ENCODE results near the gene DCN. TPM values are rescaled to one million over a fixed set of nuclear protein-coding genes. Genes with fewer than 3 reads are reported as not detected.

Gene DCN
- not detected for polyA plus RNA-seq (2012; ENCODE audit: missing spikeins)

- DNase-seq (ENCODE audit: insufficient read length) (no peak), FAIRE-seq (no peak)
- no peak for TF ChIP-seq POLR2AphosphoS5 (IDR thresholded peaks at IDR 0.05; ENCODE audit: low read depth, low read length)
- no peak for TF ChIP-seq TAF1 (IDR thresholded peaks at IDR 0.05; ENCODE audit: borderline replicate concordance, low read depth, low read length)
- TF ChIP-seq POLR2A (IDR thresholded peaks at IDR 0.05; ENCODE audit: low read depth, low read length): no peak
Observed at GRCh38 chr12:91182636-91183455, at the start of gene DCN. DCN (minus strand) TSS chr12:91182817; CDS start chr12:91178552, 4,265 bp downstream.

GRCh38 chr12:91230841-91231240, 48.2 kb upstream of the DCN start:
- TF ChIP-seq POLR2A (IDR thresholded peaks at IDR 0.05; ENCODE audit: low read depth, low read length) (no peak), TAF1 (IDR thresholded peaks at IDR 0.05; ENCODE audit: borderline replicate concordance, low read depth, low read length) (no peak), POLR2AphosphoS5 (IDR thresholded peaks at IDR 0.05; ENCODE audit: low read depth, low read length) (no peak)
- DNase-seq (ENCODE audit: insufficient read length) (no peak), FAIRE-seq (no peak)

- FAIRE-seq: no peak
- DNase-seq (ENCODE audit: insufficient read length): no peak
- TF ChIP-seq POLR2A (IDR thresholded peaks at IDR 0.05; ENCODE audit: low read depth, low read length) (no peak), POLR2AphosphoS5 (IDR thresholded peaks at IDR 0.05; ENCODE audit: low read depth, low read length) (no peak), TAF1 (IDR thresholded peaks at IDR 0.05; ENCODE audit: borderline replicate concordance, low read depth, low read length) (no peak)
Observed at GRCh38 chr12:91226951-91227350, 44.3 kb upstream of the DCN start.

DNA sequence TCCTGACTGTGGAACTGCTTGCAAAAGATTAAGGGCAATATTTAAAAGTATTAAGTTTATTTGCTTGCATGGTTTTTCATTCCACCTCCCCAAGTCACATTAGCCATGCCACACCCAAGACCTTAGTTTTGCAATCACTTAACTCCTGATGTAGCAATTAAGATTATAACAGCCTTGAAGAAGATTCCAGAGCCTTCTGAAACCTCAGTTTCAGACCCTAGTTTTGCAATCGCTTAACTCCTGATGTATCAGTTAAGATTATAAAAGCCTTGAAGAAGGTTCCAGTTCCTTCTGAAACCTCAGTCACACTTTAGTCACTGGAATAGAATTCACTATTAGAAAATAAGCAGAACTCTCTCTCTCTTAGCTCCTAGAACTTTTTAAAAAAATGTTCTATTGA, 42.7 kb upstream of the DCN start:
- no peak for DNase-seq (ENCODE audit: insufficient read length)
- TF ChIP-seq TAF1 (IDR thresholded peaks at IDR 0.05; ENCODE audit: borderline replicate concordance, low read depth, low read length) (no peak), POLR2AphosphoS5 (IDR thresholded peaks at IDR 0.05; ENCODE audit: low read depth, low read length) (no peak), POLR2A (IDR thresholded peaks at IDR 0.05; ENCODE audit: low read depth, low read length) (no peak)
- FAIRE-seq: no peak

- DNase-seq (ENCODE audit: insufficient read length) (no peak), FAIRE-seq (no peak)
- TF ChIP-seq POLR2AphosphoS5 (IDR thresholded peaks at IDR 0.05; ENCODE audit: low read depth, low read length): no peak
- TF ChIP-seq TAF1 (IDR thresholded peaks at IDR 0.05; ENCODE audit: borderline replicate concordance, low read depth, low read length): no peak
- no peak for TF ChIP-seq POLR2A (IDR thresholded peaks at IDR 0.05; ENCODE audit: low read depth, low read length)
Observed at GRCh38 chr12:91224401-91224800, 41.8 kb upstream of the DCN start.

DNA sequence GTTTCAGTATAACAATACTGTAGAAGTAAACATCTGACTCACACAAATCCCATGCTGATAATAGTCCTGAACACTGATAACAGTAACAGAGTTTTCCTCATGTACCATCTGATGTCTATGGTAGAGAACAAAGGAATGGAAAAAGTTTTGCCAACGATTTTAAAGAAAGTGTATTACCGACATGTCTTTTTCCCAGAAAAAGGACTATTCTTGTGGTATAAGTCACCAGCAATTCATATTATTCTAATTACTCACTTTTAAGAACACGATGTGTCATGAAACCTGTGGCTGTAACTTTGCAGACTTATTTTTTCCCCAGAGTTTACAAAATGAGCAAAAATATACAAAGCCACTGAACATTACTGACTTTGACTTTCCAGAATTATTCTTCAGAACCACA, 40.1 kb upstream of the DCN start:
- TF ChIP-seq POLR2A (IDR thresholded peaks at IDR 0.05; ENCODE audit: low read depth, low read length): no peak
- no peak for TF ChIP-seq TAF1 (IDR thresholded peaks at IDR 0.05; ENCODE audit: borderline replicate concordance, low read depth, low read length)
- TF ChIP-seq POLR2AphosphoS5 (IDR thresholded peaks at IDR 0.05; ENCODE audit: low read depth, low read length): no peak
- no peak for FAIRE-seq
- no peak for DNase-seq (ENCODE audit: insufficient read length)

- DNase-seq (ENCODE audit: insufficient read length) (no peak), FAIRE-seq (no peak)
- TF ChIP-seq TAF1 (IDR thresholded peaks at IDR 0.05; ENCODE audit: borderline replicate concordance, low read depth, low read length): no peak
- no peak for TF ChIP-seq POLR2AphosphoS5 (IDR thresholded peaks at IDR 0.05; ENCODE audit: low read depth, low read length)
- no peak for TF ChIP-seq POLR2A (IDR thresholded peaks at IDR 0.05; ENCODE audit: low read depth, low read length)
Observed at GRCh38 chr12:91219919-91220318, 37.3 kb upstream of the DCN start.

DNA sequence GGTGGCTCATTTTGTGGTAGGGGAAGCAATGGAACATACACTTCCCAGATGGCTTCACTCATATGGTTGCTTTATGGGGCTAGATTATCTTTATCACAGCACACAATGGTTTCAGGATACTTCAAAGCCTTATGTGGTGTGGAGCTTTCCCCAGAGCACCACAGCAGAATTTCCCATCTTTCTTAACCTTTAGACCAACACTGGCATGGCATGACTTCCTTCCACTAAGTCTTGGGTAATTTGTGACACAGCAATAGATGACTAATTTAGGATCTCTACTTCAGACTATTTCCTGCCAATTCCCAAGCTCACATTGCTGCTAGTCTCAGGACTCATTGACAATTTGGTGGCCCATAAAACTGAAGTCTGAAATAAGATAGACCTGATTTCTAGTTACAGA, 36.9 kb upstream of the DCN start:
- no peak for TF ChIP-seq TAF1 (IDR thresholded peaks at IDR 0.05; ENCODE audit: borderline replicate concordance, low read depth, low read length)
- FAIRE-seq (no peak), DNase-seq (ENCODE audit: insufficient read length) (no peak)

- TF ChIP-seq TAF1 (IDR thresholded peaks at IDR 0.05; ENCODE audit: borderline replicate concordance, low read depth, low read length) (no peak), POLR2AphosphoS5 (IDR thresholded peaks at IDR 0.05; ENCODE audit: low read depth, low read length) (no peak)
- FAIRE-seq: no peak
Observed at GRCh38 chr12:91216871-91217270, 34.3 kb upstream of the DCN start.

GRCh38 chr12:91215940-91216454, 33.4 kb upstream of the DCN start:
- DNase-seq (ENCODE audit: insufficient read length): no peak
- TF ChIP-seq POLR2A (IDR thresholded peaks at IDR 0.05; ENCODE audit: low read depth, low read length): no peak
- FAIRE-seq: no peak

More at GRCh38 chr12:91216871-91217270, 34.3 kb upstream of the DCN start:
- no peak for DNase-seq (ENCODE audit: insufficient read length)

DNA sequence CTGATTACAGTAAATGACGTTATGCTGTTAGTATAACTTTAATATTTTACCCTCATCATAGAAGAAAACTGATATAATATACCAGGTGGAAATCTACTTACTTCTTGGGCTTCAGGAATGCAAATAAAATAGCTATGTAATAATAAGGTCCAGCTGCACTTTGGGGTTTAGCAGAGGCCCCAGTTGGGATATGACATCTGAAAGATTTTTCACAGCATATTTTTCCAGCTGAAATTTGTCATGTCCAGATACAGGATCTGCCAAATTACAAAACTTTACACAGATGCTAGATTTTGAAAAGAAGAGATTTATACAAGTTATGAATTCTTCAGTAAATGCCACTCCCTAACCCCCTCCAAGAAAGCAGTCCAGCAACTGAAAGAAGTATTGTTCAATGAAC, 29.2 kb upstream of the DCN start:
- no peak for FAIRE-seq
- no peak for DNase-seq (ENCODE audit: insufficient read length)
- no peak for TF ChIP-seq TAF1 (IDR thresholded peaks at IDR 0.05; ENCODE audit: borderline replicate concordance, low read depth, low read length)
- no peak for TF ChIP-seq POLR2A (IDR thresholded peaks at IDR 0.05; ENCODE audit: low read depth, low read length)
- no peak for TF ChIP-seq POLR2AphosphoS5 (IDR thresholded peaks at IDR 0.05; ENCODE audit: low read depth, low read length)

- DNase-seq (ENCODE audit: insufficient read length) (no peak), FAIRE-seq (no peak)
- no peak for TF ChIP-seq TAF1 (IDR thresholded peaks at IDR 0.05; ENCODE audit: borderline replicate concordance, low read depth, low read length)
- TF ChIP-seq POLR2AphosphoS5 (IDR thresholded peaks at IDR 0.05; ENCODE audit: low read depth, low read length): no peak
- no peak for TF ChIP-seq POLR2A (IDR thresholded peaks at IDR 0.05; ENCODE audit: low read depth, low read length)
Observed at GRCh38 chr12:91210618-91211017, 28.0 kb upstream of the DCN start.

Data from GM12892 (cell line).